Measurements from ENCODE around the gene COL12A1. TPM values are rescaled to one million over a fixed set of nuclear protein-coding genes. Genes with fewer than 3 reads are reported as not detected.

COL12A1 gene
- total RNA-seq, 4 donors from 2014 or later, result 125 to 589 (median 192) TPM

DNA sequence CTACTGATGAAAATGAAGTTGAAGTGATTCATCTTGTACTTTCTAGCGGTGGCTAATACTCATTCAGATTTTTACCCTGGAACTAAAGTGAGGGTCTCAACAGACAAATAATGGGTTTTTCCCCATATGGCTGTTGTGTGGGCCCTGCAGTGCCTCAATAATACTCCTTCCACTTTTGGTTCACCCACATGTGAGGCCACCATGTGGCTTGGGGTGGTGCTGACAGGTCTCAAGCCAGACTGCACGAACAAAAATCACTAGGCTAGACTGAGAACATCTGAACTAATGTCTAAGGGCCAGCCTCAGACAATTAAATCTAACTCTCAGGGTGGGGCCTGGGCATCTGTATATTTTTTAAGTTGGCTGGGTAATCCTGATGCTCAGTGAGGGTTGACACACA lies 7.9 kb upstream of the COL12A1 start:
- ATAC-seq (ENCODE audit: low FRiP score) (no peak), DNase-seq (ENCODE audit: low spot score) (no peak)
- TF ChIP-seq, protein P1, sequence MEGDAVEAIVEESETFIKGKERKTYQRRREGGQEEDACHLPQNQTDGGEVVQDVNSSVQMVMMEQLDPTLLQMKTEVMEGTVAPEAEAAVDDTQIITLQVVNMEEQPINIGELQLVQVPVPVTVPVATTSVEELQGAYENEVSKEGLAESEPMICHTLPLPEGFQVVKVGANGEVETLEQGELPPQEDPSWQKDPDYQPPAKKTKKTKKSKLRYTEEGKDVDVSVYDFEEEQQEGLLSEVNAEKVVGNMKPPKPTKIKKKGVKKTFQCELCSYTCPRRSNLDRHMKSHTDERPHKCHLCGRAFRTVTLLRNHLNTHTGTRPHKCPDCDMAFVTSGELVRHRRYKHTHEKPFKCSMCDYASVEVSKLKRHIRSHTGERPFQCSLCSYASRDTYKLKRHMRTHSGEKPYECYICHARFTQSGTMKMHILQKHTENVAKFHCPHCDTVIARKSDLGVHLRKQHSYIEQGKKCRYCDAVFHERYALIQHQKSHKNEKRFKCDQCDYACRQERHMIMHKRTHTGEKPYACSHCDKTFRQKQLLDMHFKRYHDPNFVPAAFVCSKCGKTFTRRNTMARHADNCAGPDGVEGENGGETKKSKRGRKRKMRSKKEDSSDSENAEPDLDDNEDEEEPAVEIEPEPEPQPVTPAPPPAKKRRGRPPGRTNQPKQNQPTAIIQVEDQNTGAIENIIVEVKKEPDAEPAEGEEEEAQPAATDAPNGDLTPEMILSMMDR (IDR thresholded peaks at IDR 0.05), result no peak

DNA sequence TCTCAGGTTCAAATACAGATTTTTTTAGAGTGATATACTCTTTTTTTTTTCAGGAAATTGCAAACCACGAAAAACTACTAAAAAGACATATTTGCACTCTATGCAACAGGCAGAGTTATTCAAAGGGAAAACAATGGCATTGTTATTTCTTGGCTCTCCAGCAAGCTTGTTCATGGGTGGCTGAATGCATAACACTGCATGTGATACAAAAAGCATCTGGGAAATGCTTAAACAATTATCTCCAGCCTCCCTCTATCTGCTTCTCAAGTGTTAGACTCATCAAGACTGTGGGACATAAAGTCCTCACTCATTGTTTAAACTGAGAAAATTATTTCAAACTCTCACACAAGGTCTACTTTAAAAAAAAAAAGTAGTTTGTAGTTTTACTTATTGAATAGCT lies 7.3 kb upstream of the COL12A1 start:
- TF ChIP-seq, protein P1 (IDR thresholded peaks at IDR 0.05), result no peak
- no peak for DNase-seq (ENCODE audit: low spot score)
- ATAC-seq (ENCODE audit: low FRiP score), result no peak

DNA sequence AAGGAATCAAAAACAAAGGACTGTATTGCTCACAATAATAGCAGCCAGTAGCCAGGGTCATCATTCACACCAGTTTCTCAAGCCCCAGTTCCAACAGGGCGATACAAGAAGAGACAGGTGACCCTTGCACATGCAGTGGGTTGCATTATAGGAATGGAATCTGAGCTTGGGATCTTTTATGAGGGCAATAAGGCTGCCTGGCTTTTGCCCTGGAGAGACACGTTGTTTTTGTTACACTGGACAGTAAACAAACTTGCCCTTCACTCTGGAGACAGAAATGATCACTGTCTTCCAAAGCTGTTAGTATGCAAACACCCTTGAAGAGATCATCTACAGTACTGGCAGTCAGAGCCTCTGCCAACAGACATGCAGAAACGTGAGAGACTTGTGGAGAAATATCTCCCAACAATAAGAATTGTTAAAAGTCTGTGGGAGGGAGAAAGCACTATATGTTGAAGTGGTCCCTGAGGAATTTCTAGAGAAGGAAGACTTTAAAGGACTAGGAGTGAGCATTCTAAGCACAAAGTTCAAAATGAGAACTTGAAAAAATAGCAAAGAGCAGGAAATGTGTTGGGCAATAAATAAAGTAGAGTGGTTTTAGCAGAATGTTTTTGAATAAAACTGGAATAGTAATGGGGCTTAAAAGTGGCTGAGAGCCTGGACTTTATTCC lies 6.2 kb upstream of the COL12A1 start:
- ATAC-seq (ENCODE audit: low FRiP score), result peak; percentile 29
- TF ChIP-seq, protein P1 (IDR thresholded peaks at IDR 0.05), result no peak
- DNase-seq (ENCODE audit: low spot score), result no peak

DNA sequence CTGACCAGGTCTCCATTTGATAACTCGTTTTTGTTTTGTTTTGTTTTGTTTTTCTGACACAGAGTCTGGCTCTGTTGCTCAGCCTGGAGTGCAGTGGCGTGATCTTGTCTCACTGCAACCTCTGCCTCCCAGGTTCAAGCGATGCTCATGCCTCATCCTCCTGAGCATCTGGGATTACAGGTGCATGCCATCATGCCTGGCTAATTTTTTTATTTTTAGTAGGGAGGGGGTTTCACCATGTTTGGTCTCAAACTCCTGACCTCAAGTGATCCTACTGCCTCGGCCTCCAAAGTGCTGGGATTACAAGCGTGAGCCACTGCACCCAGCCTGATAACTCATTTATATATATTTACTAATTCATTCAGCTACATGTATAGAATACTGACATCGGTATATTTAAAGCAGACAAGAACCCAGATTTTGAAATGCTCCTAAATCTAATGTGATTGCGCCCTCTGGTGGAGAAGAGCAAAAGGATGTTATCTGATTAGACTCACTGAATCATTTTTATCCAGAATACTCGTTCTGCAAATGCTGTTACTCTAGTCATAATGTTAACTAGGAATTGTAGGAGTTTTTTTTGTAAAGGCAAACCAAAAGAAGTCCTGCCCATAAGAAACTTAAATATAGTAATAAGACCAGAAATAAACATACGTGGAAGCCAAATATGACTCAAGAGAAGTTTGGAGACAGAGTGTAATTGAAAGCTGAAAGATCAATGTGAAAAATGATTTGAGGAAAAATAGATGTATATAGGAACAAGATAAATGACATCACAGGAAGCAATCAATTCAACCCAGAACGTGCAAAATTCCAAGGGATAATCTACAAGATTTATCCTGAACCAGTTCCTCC lies 5.3 kb upstream of the COL12A1 start:
- TF ChIP-seq, protein P1 (IDR thresholded peaks at IDR 0.05), result peak in 2 of 3 donors; percentile 9 to 66
- peak; percentile 63 for DNase-seq (ENCODE audit: low spot score)

DNA sequence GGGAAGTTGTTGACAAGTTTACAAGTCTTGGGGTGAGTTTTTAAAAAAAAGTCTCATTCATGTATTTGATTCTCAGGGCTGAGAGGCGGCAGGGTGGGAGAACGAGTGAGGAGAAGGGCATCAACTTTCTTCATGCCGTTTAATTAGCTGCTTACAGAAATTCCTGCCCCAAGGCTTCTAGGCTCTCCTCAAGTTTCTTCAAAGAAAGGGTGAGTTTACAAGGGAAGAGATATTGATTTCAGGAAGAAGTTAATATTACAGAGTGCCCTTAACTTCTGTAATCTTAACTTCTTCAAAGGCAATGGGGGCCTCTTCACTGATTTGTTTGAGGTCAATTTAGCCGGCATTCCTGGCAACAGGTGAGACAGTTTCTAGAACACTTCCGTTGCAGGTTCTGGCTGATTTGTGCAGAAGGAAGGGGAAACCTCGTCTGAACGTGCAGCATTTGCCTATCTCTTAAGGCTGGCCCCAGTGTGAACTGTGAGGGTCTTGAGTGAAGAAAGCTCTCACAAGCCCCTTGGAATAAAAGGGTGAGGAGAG lies 3.4 kb upstream of the COL12A1 start:
- DNase-seq (ENCODE audit: low spot score), result no peak
- no peak for ATAC-seq (ENCODE audit: low FRiP score)
- TF ChIP-seq, protein P1 (IDR thresholded peaks at IDR 0.05), result no peak

More for the DNA sequence above, 5.3 kb upstream of the COL12A1 start:
- ATAC-seq (ENCODE audit: low FRiP score), result no peak

DNA sequence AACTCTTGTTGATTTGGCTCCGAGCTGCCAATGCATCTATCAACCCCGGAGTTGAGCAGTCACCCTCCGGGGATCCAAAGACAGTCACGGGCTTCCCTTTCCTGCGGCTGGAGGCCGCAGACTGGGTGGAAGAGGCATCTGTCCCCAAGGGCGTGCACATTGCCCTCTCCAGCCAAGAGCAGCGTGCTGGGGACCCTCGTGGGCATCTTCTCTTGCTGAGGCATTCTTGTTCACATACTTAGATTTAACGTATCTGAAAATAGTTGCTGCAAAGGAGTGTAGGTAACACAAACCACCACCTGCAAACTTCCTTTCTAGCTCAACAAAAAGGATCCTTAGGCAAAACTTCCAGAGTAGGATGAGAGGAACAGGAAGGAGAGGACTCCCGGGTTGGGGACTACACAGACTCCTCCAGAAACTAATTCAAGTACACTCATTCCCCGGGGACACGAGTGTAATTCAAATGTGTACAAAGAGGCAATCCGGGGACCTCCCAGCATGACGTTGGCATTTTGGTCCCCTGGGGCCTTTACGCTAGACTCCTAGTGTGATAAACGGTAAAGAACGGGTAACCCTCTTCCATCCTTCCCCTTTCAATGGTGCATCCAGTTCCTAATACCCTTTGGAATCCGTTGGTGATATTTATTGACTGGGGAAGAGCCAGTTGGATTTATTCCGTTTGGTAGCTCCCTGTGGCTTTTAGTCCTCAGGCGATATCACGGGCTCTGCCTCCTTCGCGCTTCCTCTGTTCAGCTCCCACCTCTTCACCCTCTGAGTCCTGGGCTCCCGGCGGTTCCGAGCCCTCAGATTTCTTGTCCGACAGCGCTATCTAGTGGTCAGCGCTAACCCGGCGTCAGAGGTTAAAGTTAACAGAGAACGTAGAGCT lies 2.7 kb upstream of the COL12A1 start:
- TF ChIP-seq, protein P1 (IDR thresholded peaks at IDR 0.05), result peak in 1 of 3 donors; percentile 64
- peak; percentile 86 for DNase-seq (ENCODE audit: low spot score)
- peak; percentile 71 for ATAC-seq (ENCODE audit: low FRiP score)

All from omental fat pad (tissue), 4 donors.